C4-2B (cell line): ENCODE measurements around the gene HOXC9.

Experiments
- H3K27ac ChIP-seq: fragments of 450-650 bp; 2 replicates; pipeline ENCODE4 v1.5.1; 2017
- CTCF ChIP-seq: fragments of 450-650 bp; conservative IDR thresholded peaks from 2 replicates; pipeline ENCODE4 v1.5.1; 2017; ENCODE audit warnings: mild to moderate bottlenecking
- ZFX ChIP-seq: fragments of 450-650 bp; IDR thresholded peaks from 2 replicates; pipeline ENCODE4 v1.6.1; 2017

Gene HOXC9

GRCh38 chr12:54051874-54052437, 52.0 kb downstream of the HOXC9 start:
- no peak overlapping the region for H3K27ac ChIP-seq
- TF ChIP-seq CTCF (no peak), ZFX (no peak)

GRCh38 chr12:54052438-54053002, 52.6 kb downstream of the HOXC9 start:
- no peak overlapping the region for H3K27ac ChIP-seq
- TF ChIP-seq ZFX (no peak), CTCF (no peak)
